K562 (cell line): Measurements from ENCODE around the gene RBM44. TPM values are rescaled to one million over a fixed set of nuclear protein-coding genes. Genes with fewer than 3 reads are reported as not detected.

Source experiments
- ATAC-seq: fragments of 200-7000 bp; cut with Tn5 transposase; 3 replicates; pipeline ENCODE4 v1.9.1; 2020; ENCODE audit warnings: moderate library complexity
- BruUV-seq: library from RNA; stranded (reverse); fragments of 400-500 nt; replicated peaks from 2 replicates; lab custom pipeline; 2021; lab: Mats Ljungman, UMichigan
- CTCF ChIA-PET: fragments of 300-600 bp; formaldehyde crosslinking; extraction: SDS; loops from one replicate; lab custom pipeline; 2021; ENCODE audit warnings: low intra/inter-chr PET ratio; lab: Yijun Ruan, JAX
- POLR2A ChIA-PET: fragments of 300-600, 350-650 bp; sonication (Branson Sonifier 250); formaldehyde crosslinking; extraction: SDS; loops from one replicate; lab custom pipeline; 2021; ENCODE audit warnings: antibody characterized with exemption, inconsistent platforms; lab: Yijun Ruan, JAX
- DNase-seq, 4 experiments: peaks; one replicate each; pipeline versions ENCODE4 v3.0.0 to v3.0.0-alpha.2; 2011 to 2018; ENCODE audit warnings: low spot score in 3 of 4, mixed read lengths in 3 of 4; ENCODE audit errors: extremely low read depth in 1 of 4
- FAIRE-seq: peaks from 2 replicates; lab custom pipeline; 2011; peaks lifted over from hg19 to GRCh38; lab: Jason Lieb, UNC
- H2AFZ ChIP-seq: 2 replicates; pipeline ENCODE4 v1.6.0; 2011; ENCODE audit warnings: low read depth, low read length, control low read depth, inconsistent platforms
- H3K27ac ChIP-seq: fragments of 200-600 bp; 3 replicates; pipeline ENCODE4 v1.8.0; 2011; ENCODE audit warnings: low read depth, mild to moderate bottlenecking, control low read depth, inconsistent platforms, low read length, moderate library complexity, mixed read lengths; ENCODE audit errors: extremely low read depth
- H3K27me3 ChIP-seq, 2 experiments: fragments of 300-600 bp in 1 of 2; 2 replicates in 1 of 2; 3 replicates in 1 of 2; pipeline versions ENCODE4 v1.6.0 to v1.8.0; 2011; ENCODE audit warnings: inconsistent platforms in 2 of 2, low read length in 2 of 2, mild to moderate bottlenecking in 1 of 2, mixed read lengths in 1 of 2, moderate library complexity in 1 of 2; ENCODE audit not compliant: control insufficient read depth in 2 of 2, insufficient read depth in 2 of 2
- H3K36me3 ChIP-seq: fragments of 300-600 bp; 3 replicates; pipeline ENCODE4 v1.8.0; 2011; ENCODE audit warnings: mild to moderate bottlenecking, low read length, inconsistent platforms; ENCODE audit not compliant: control insufficient read depth, insufficient read depth
- H3K4me1 ChIP-seq, 2 experiments: fragments of 200-600 bp in 1 of 2; replicated peaks in 1 of 2; 2 replicates in 1 of 2; 3 replicates in 1 of 2; pipeline versions ENCODE4 v1.5.1 to v1.8.0; 2011; ENCODE audit warnings: inconsistent platforms in 2 of 2, low read length in 2 of 2, mild to moderate bottlenecking in 1 of 2, mixed read lengths in 1 of 2, moderate library complexity in 1 of 2; ENCODE audit not compliant: control insufficient read depth in 2 of 2, insufficient read depth in 2 of 2
- H3K4me2 ChIP-seq: 2 replicates; pipeline ENCODE4 v1.6.1; 2011; ENCODE audit warnings: low read length, control low read depth, inconsistent platforms, mixed read lengths; ENCODE audit not compliant: insufficient read depth
- H3K4me3 ChIP-seq: fragments of 200-600 bp; sonication (generic), shearing (Covaris generic); 2 replicates; pipeline ENCODE4 v1.5.1; 2016; ENCODE audit warnings: control low read depth, inconsistent platforms
- H3K79me2 ChIP-seq: fragments of 200-600 bp; 3 replicates; pipeline ENCODE4 v1.8.0; 2011; ENCODE audit warnings: low read length, inconsistent platforms; ENCODE audit not compliant: control insufficient read depth, insufficient read depth
- H3K9ac ChIP-seq, 2 experiments: 2 replicates each; pipeline versions ENCODE4 v1.6.0 to v1.6.1; 2011; ENCODE audit warnings: low read depth in 2 of 2, low read length in 2 of 2, control low read depth in 1 of 2, inconsistent platforms in 1 of 2, mild to moderate bottlenecking in 1 of 2, mixed read lengths in 1 of 2; ENCODE audit not compliant: insufficient read depth in 1 of 2
- H3K9me1 ChIP-seq: one replicate; pipeline ENCODE4 v1.6.0; 2011; ENCODE audit warnings: inconsistent platforms, mild to moderate bottlenecking, low read length, moderate library complexity; ENCODE audit not compliant: control insufficient read depth, insufficient read depth
- H3K9me3 ChIP-seq: replicated peaks from 2 replicates; pipeline ENCODE4 v1.5.1; 2011; ENCODE audit warnings: low read depth, low read length, inconsistent platforms; ENCODE audit not compliant: control insufficient read depth, insufficient read depth
- H4K20me1 ChIP-seq: replicated peaks from 2 replicates; pipeline ENCODE4 v1.6.1; 2011; ENCODE audit warnings: low read length, inconsistent platforms, mixed read lengths; ENCODE audit not compliant: control insufficient read depth, insufficient read depth
- ARNT ChIP-seq, 2 experiments: fragments of 450-650 bp; IDR thresholded peaks; 2 replicates each; pipeline ENCODE4 v1.6.1; 2016; ENCODE audit warnings: mild to moderate bottlenecking in 1 of 2
- ATF1 ChIP-seq, 2 experiments: fragments of 450-650 bp in 1 of 2; IDR thresholded peaks; 2 replicates each; pipeline ENCODE4 v1.6.1; 2016; ENCODE audit warnings: missing compliant biosample characterization in 1 of 2, missing genetic modification characterization in 1 of 2
- FOXJ3 ChIP-seq: sonication (generic); formaldehyde crosslinking; IDR thresholded peaks from 2 replicates; pipeline ENCODE4 v1.4.0; 2020; ENCODE audit warnings: mild to moderate bottlenecking, missing genetic modification reagents
- FUS ChIP-seq: fragments of 200-400 bp; formaldehyde crosslinking; optimal IDR thresholded peaks from 2 replicates; pipeline ENCODE3; 2017; ENCODE audit warnings: low read depth, low read length
- HEY1 ChIP-seq: fragments of 250-450 bp; sonication (Bioruptor Pico); IDR thresholded peaks from 2 replicates; pipeline ENCODE4 v1.5.0; 2020; ENCODE audit warnings: mild to moderate bottlenecking, moderate library complexity, borderline replicate concordance
- JUNB ChIP-seq: fragments of 450-650 bp; formaldehyde crosslinking; conservative IDR thresholded peaks from 2 replicates; pipeline ENCODE4 v1.4.0; 2020; ENCODE audit warnings: mild to moderate bottlenecking
- MLLT1 ChIP-seq, 2 experiments: fragments of 450-650 bp; IDR thresholded peaks; 2 replicates each; pipeline ENCODE4 v1.6.1; 2016
- NRF1 ChIP-seq, 2 experiments: fragments of 450-650 bp; IDR thresholded peaks in 1 of 2; conservative IDR thresholded peaks in 1 of 2; 2 replicates each; pipeline ENCODE4 v1.6.1; 2014; ENCODE audit warnings: mild to moderate bottlenecking in 2 of 2
- RAD51 ChIP-seq: fragments of 450-650 bp; IDR thresholded peaks from 2 replicates; pipeline ENCODE4 v1.7.1; 2016; ENCODE audit warnings: low read depth, mild to moderate bottlenecking, borderline replicate concordance
- RBM15 ChIP-seq: fragments of 200-400 bp; formaldehyde crosslinking; IDR thresholded peaks from 2 replicates; pipeline ENCODE4 v1.6.1; 2018; ENCODE audit warnings: mild to moderate bottlenecking, low read length, moderate library complexity; ENCODE audit not compliant: insufficient read depth
- SMARCB1 ChIP-seq: IDR thresholded peaks from 2 replicates; pipeline ENCODE4 v1.6.1; 2011; ENCODE audit warnings: improper control_type of control experiment, low read depth; ENCODE audit not compliant: insufficient read length
- SMARCE1 ChIP-seq: fragments of 450-650 bp; IDR thresholded peaks from 2 replicates; pipeline ENCODE4 v1.7.1; 2016; ENCODE audit warnings: mild to moderate bottlenecking
- STAT5A ChIP-seq: IDR thresholded peaks from 2 replicates; pipeline ENCODE4 v1.6.1; 2012; ENCODE audit warnings: low read length, inconsistent platforms, borderline replicate concordance
- STAT5B ChIP-seq: fragments of 250-450 bp; sonication (Bioruptor Pico); IDR thresholded peaks from 2 replicates; pipeline ENCODE4 v1.8.0; 2021; ENCODE audit warnings: mild to moderate bottlenecking, inconsistent platforms
- TAF7 ChIP-seq: fragments of 450-650 bp; IDR thresholded peaks from 2 replicates; pipeline ENCODE4 v1.6.1; 2016; ENCODE audit warnings: missing genetic modification characterization, missing compliant biosample characterization
- TCF7L2 ChIP-seq: fragments of 150-350 bp; IDR thresholded peaks from 2 replicates; pipeline ENCODE4 v1.6.1; 2016; ENCODE audit warnings: low read depth, mild to moderate bottlenecking, low read length, moderate library complexity
- ZBTB26 ChIP-seq: fragments of 450-650 bp; formaldehyde crosslinking; IDR thresholded peaks from 2 replicates; pipeline ENCODE4 v1.4.0; 2022; ENCODE audit warnings: missing genetic modification characterization
- WGBS: fragments of 100-300 bp; shearing (Covaris generic); methylation state at CpG from one replicate; pipeline ENCODE4 v1.1.6; 2016; ENCODE audit warnings: low coverage, mixed read lengths; ENCODE audit not compliant: insufficient coverage; ENCODE audit errors: missing lambda C conversion rate; 5-methylcytosine and 5-hydroxymethylcytosine counted together
- in situ Hi-C: fragments of 300-500 bp; cut with MboI; formaldehyde crosslinking; loops from 4 replicates; pipeline ENCODE4 v1.15.0; 2018; ENCODE audit warnings: inconsistent platforms, mixed read lengths
- intact Hi-C: fragments of 100-400 bp; cut with micrococcal nuclease; formaldehyde crosslinking; loops from 2 replicates; pipeline ENCODE4 v1.14.2; 2022
- polyA plus RNA-seq, 8 experiments: library from polyadenylated mRNA; depleted of rRNA in 4 of 8; stranded (reverse) in 5 of 8; unstranded in 3 of 8; fragments of >200 nt; fragmentation: Nextera tagmentation in 2 of 8; fragmentation: Illumina TruSeq in 1 of 8; extraction: Ambion mirVana in 2 of 8; extraction: Trizol in 1 of 8; gene quantifications; 2 replicates each; pipeline versions ENCODE4 v1.2.1 to v1.2.3, GENCODE V29; 2011 to 2014; ENCODE audit warnings: inconsistent platforms in 1 of 8, missing spikeins in 1 of 8
- total RNA-seq, 7 experiments: library from RNA; depleted of rRNA in 6 of 7; stranded (reverse); fragments of >200 nt in 6 of 7; fragmentation: Illumina TruSeq in 2 of 7; extraction: Trizol in 2 of 7; gene quantifications; 2 replicates each; pipeline versions ENCODE4 v1.2.1 to v1.2.3, GENCODE V29; 2011 to 2021; ENCODE audit warnings: low replicate concordance in 1 of 7
- TF ChIP-seq, protein P1 (sequence below): sonication (generic); formaldehyde crosslinking; IDR thresholded peaks from 2 replicates; pipeline ENCODE4 v1.8.0; 2022; ENCODE audit warnings: missing genetic modification reagents, mild to moderate bottlenecking, borderline replicate concordance

Gene RBM44
- total and polyA plus RNA-seq, 9 of the 15 experiments (the other 6 are each of a cell fraction or from before 2014, with no cell fraction given) = 0.04 to 0.25 (median 0.13) TPM

DNA sequence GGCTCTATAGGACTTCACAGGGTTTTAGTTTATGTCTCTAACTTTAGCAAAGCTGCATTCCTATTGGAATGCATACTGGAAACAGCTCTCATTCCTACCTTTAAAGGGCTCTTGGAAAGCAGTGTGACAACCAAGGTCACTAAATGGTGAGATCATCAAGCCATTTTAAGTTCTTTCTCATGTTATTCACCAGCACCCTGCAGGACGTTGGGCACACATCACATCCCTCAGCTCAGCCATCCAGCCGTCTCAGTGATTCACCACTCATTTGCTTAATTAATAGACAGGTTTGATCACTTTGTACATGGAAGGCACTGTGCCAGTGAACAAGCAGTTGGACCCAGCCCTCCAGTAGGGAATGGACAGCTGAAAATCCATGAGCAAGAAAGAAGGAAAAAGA, 32.2 kb upstream of the RBM44 start:
- DNase-seq (no peak), ATAC-seq (no peak), FAIRE-seq (no peak)
- H3K27me3 ChIP-seq = no peaks in the 10 kb centered on the region
- H3K4me1 ChIP-seq = no peaks in the 10 kb centered on the region
- no TSS peak for BruUV-seq
- H2AFZ ChIP-seq = no peak overlapping the region
- no peaks in the 10 kb centered on the region for H4K20me1 ChIP-seq
- peaks cover 5% of the 10 kb centered on the region for H3K9me1 ChIP-seq
- no peak for TF ChIP-seq RAD51
- TF ChIP-seq SMARCE1 = no peak
- TF ChIP-seq HEY1 (CRISPR knock-in tag) = no peak
- no peak for TF ChIP-seq STAT5A
- no peak for TF ChIP-seq NRF1 (conservative IDR thresholded peaks at IDR 0.05 in 1 of 2, IDR thresholded peaks at IDR 0.05 in 1 of 2)
- TF ChIP-seq ZBTB26 (CRISPR knock-in tag) = no peak
- TF ChIP-seq SMARCB1 = no peak
- TF ChIP-seq STAT5B (CRISPR knock-in tag) = no peak
- TF ChIP-seq FUS = no peak
- no peak for TF ChIP-seq ARNT (IDR thresholded peaks at IDR 0.05)
- TF ChIP-seq TCF7L2 = no peak
- no peak for TF ChIP-seq ATF1 (CRISPR knock-in tag; IDR thresholded peaks at IDR 0.05)
- no peak for TF ChIP-seq ATF1 (tag; IDR thresholded peaks at IDR 0.05)
- TF ChIP-seq FOXJ3 = no peak
- no peak for TF ChIP-seq TAF7
- TF ChIP-seq, protein P1, sequence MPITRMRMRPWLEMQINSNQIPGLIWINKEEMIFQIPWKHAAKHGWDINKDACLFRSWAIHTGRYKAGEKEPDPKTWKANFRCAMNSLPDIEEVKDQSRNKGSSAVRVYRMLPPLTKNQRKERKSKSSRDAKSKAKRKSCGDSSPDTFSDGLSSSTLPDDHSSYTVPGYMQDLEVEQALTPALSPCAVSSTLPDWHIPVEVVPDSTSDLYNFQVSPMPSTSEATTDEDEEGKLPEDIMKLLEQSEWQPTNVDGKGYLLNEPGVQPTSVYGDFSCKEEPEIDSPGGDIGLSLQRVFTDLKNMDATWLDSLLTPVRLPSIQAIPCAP (CRISPR knock-in tag) = no peak
- no peak for TF ChIP-seq MLLT1 (IDR thresholded peaks at IDR 0.05)
- no peak for TF ChIP-seq JUNB
- TF ChIP-seq RBM15 = no peak
- H3K9ac ChIP-seq = no peak overlapping the region
- ChIA-PET POLR2A (no interaction called here), CTCF (no interaction called here)
- H3K4me2 ChIP-seq = no peak overlapping the region
- H3K27ac ChIP-seq = no peak overlapping the region
- peaks cover 6% of the 10 kb centered on the region; the same call in 1 of the 3 replicates for H3K36me3 ChIP-seq
- in situ Hi-C loops (no loop called here), intact Hi-C loops (no loop called here)
- H3K79me2 ChIP-seq = no peaks in the 10 kb centered on the region
- no peaks in the 10 kb centered on the region for H3K9me3 ChIP-seq
- no peak overlapping the region for H3K4me3 ChIP-seq
- 43% methylated on average over 2 of the region's 2 CpGs for WGBS
